ENCODE data around the gene BEAN1.
"Not testable (repeated sequence)": the region's sequence is repeated elsewhere in the genome, so short reads cannot be mapped to it uniquely, and the experiment has no call there.

DNA sequence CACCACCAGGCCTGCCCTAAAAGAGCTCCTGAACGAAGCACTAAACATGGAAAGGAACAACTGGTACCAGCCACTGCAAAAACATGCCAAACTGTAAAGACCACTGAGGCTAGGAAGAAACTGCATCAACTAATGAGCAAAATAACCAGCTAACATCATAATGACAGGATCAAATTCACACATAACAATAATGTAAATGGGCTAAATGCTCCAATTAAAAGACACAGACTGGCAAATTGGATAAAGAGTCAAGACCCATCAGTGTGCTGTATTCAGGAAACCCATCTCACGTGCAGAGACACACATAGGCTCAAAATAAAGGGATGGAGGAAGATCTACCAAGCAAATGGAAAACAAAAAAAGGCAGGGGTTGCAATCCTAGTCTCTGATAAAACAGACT is 70.8 kb downstream of the BEAN1 start:
- not testable (repeated sequence) for TF ChIP-seq MYC (IDR thresholded peaks at IDR 0.05; ENCODE audit: low read depth, low read length); POLR2A (IDR thresholded peaks at IDR 0.05; ENCODE audit: extremely low read depth, insufficient read length)
- TF ChIP-seq, protein P1, sequence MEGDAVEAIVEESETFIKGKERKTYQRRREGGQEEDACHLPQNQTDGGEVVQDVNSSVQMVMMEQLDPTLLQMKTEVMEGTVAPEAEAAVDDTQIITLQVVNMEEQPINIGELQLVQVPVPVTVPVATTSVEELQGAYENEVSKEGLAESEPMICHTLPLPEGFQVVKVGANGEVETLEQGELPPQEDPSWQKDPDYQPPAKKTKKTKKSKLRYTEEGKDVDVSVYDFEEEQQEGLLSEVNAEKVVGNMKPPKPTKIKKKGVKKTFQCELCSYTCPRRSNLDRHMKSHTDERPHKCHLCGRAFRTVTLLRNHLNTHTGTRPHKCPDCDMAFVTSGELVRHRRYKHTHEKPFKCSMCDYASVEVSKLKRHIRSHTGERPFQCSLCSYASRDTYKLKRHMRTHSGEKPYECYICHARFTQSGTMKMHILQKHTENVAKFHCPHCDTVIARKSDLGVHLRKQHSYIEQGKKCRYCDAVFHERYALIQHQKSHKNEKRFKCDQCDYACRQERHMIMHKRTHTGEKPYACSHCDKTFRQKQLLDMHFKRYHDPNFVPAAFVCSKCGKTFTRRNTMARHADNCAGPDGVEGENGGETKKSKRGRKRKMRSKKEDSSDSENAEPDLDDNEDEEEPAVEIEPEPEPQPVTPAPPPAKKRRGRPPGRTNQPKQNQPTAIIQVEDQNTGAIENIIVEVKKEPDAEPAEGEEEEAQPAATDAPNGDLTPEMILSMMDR (IDR thresholded peaks at IDR 0.05; ENCODE audit: low read depth, low read length): not testable (repeated sequence)

All from NB4 (cell line).